Stimulated activated CD8-positive, alpha-beta memory T cell treated with anti-CD3 and anti-CD28 coated beads, Interleukin-4, amount 100 ng/mL, for 1 hour (primary cell): Measurements from ENCODE around the gene EVA1B.

Experiments used
- DNase-seq, 2 donors: peaks; one replicate each; pipeline ENCODE4 v3.0.0-alpha.2; 2020; ENCODE audit warnings: low read depth in 2 of 2, low spot score in 1 of 2

Gene EVA1B

GRCh38 chr1:36320767-36321118, 2.7 kb downstream of the EVA1B start:
- DNase-seq = no peak

GRCh38 chr1:36320291-36320761, 3.1 kb downstream of the EVA1B start:
- DNase-seq = no peak

- no peak for DNase-seq
Measured at GRCh38 chr1:36309397-36309796, 14.0 kb downstream of the EVA1B start.

GRCh38 chr1:36307601-36308330, 15.7 kb downstream of the EVA1B start:
- no peak for DNase-seq

- peak; percentile 83 to 84 for DNase-seq
Measured at GRCh38 chr1:36306902-36307456, 16.5 kb downstream of the EVA1B start.

GRCh38 chr1:36306210-36306901, 17.1 kb downstream of the EVA1B start, which contains the start of gene SH3D21:
SH3D21 (plus strand) TSS chr1:36306368; CDS start chr1:36306421, 53 bp downstream.
- no peak for DNase-seq

- no peak for DNase-seq
Measured at GRCh38 chr1:36305915-36306209, 17.6 kb downstream of the EVA1B start.

GRCh38 chr1:36304970-36305914, 18.2 kb downstream of the EVA1B start:
- DNase-seq = no peak

- no peak for DNase-seq
Measured at GRCh38 chr1:36304521-36304920, 18.9 kb downstream of the EVA1B start.

GRCh38 chr1:36303650-36304360, 19.6 kb downstream of the EVA1B start:
- no peak for DNase-seq

- DNase-seq = no peak
Measured at GRCh38 chr1:36303244-36303643, 20.2 kb downstream of the EVA1B start.

- no peak for DNase-seq
Measured at GRCh38 chr1:36301220-36301619, 22.2 kb downstream of the EVA1B start.

- no peak for DNase-seq
Measured at GRCh38 chr1:36300526-36300925, 22.9 kb downstream of the EVA1B start.

GRCh38 chr1:36298640-36299039, 24.8 kb downstream of the EVA1B start:
- no peak for DNase-seq

- DNase-seq = no peak
Measured at GRCh38 chr1:36297062-36297461, 26.4 kb downstream of the EVA1B start.

- no peak for DNase-seq
Measured at GRCh38 chr1:36295390-36295789, 28.1 kb downstream of the EVA1B start.

GRCh38 chr1:36287595-36287994, 35.9 kb downstream of the EVA1B start:
- no peak for DNase-seq

GRCh38 chr1:36286802-36287201, 36.6 kb downstream of the EVA1B start:
- DNase-seq = no peak

GRCh38 chr1:36285443-36286101, 37.9 kb downstream of the EVA1B start:
- DNase-seq = peak; percentile 26 to 32

- no peak for DNase-seq
Measured at GRCh38 chr1:36284517-36284916, 38.9 kb downstream of the EVA1B start.
